A549 treated with AZD9567 at 1 μM for 4 hours (cell line): ENCODE results near the gene CEP295NL. TPM values are rescaled to one million over a fixed set of nuclear protein-coding genes. Genes with fewer than 3 reads are reported as not detected.

Source experiments
- total RNA-seq: library from RNA; stranded (reverse); fragments of 200-300 nt; extraction: Qiagen RNA extraction; gene quantifications from 5 replicates; pipeline ENCODE4 v1.2.3, GENCODE V29; 2022; ENCODE audit not compliant: insufficient read depth

The CEP295NL gene, protein sequence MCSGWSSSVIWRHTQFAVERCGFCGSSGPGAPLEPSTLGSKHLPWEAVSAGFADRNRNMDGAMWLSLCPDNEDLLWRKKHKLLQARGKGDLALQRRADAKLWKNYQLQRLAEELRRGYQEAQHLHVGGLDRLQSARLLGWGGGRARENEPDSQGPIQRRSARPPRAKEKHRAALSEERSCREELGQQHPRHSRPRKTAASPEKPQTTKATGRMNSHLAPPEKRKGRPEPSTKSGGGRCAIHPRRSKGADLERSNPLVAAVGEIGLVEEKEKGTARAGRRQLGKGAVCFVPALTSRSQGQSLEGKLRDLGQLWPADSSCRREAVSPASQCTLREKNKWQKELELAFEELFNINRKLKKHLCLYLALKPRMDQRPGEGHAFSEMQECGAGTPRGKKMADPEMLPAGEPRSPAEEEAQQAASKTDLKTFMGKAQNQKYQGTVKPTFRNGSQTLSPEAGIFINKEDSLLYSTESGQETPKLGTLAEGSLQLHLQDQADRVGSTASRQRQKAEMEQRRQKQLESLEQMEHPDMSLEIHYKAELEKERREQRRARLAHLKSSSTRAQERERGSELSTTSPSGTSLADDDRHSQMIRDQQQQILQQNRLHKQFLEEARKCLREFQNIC
- 0.20 to 0.53 TPM (median 0.38 TPM) in 4 of 5 replicates, not detected in the other for total RNA-seq

DNA sequence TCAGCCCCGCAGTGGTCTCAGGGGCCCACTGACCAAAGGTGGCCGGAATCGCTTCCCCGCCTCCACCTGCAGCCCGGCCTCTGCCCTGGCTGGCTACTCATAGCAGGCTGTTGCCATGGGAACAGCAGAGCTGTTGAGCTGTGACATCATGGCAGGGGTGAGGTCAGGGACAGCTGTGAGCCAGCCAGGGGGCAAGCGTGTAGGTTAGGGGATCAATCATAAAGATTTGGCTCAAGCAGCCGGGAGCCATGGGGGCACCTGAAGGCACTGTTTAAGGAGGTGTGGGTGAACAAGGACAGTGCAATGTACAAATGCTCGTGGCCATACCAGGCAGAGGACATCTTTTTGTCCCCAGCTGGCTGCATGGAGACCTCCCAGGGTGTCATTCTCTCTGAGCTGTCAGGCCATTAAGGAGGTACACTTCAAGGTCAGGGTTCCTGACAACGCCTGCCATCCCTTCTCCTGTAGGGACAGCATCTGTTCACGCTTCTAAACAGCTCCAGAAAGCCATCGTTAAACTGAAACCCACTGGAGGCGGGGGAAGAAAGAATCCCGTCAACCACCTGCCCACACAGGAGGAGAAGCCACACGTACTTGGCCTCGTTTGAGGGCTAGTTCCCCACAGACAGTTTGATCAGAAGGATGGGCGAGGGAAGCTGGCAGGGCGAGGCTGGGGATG, at the start of gene CEP295NL:
TSS of gene CEP295NL (minus strand) at position 101 of the 679 bp plus-strand sequence. CDS start 1,373 bp downstream, outside the sequence.

DNA sequence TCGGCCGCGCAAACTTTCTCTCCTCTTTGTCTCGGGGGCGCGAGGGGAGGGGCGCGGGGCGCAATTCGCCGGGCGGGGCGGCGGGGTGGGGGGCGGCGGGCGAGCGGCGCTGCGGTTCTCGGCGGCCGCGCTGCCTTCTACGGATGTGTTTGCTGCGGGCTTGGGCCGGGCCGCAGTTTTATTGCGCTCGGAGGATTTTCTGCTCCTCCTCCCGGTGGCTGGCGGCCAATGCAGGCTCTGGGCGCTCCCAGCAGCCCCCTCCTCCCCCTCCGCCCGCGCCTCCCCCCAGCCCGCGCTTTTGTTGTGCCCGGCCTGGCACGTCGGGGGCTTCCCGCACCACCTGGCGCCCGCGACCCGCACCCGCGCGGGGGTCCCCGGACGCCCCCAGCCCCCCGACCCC, 22.2 kb upstream of the CEP295NL start, which contains the start of gene TIMP2:
TSS of gene TIMP2 (minus strand) at position 154 of the 400 bp plus-strand sequence. CDS start 299 bp downstream, outside the sequence.

DNA sequence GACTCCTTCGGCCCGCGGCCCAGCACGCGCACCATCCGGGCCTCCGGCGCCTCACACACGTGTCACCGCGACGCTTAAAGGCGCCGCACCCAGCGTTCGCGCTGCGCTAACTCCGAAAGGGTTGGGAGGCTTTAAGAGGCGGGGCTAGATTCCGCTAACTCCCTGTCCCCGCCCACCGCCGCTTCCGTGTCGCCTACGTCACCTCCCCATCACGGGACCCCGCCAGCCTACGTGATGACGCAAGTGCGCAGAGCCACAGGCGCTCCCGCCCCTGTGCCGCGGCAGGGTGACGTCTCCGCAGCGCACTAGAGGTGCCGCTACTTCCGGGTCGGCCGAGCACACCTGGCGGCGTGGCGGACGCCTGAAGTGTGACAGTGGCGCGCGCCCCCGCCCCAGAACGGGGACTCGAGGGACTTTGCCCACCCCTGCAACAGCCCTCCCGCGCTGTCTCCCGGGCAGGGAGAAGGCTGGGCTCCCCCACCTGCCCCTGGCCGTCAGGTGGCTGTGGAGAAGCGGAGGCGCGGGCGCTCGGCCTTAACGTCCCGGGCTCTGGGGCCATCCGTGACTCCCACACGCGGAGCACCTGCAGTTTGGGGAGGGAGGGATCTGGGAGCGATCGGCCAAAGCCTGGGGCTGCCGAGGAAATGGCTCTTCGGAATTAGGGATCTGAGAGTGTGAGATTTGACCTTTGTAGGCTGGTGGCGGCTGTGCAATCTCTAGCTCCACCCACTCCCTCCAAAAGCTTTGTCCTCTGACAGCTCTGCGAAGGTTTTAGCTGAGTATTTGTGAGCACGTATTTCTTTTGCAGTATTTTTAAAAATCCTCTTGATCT, 62.0 kb downstream of the CEP295NL start, which contains the start of gene USP36:
TSS of gene USP36 (minus strand) at position 35 of the 832 bp plus-strand sequence. CDS start 4,451 bp downstream, outside the sequence.

Other genes starting within 250 kb of the CEP295NL start
- gene CYTH1, start 120.9 kb downstream of the CEP295NL start, total RNA-seq = 46.8 to 50.3 TPM (median 48.7 TPM) in 5 replicates
- gene USP36, start 62.4 kb downstream of the CEP295NL start, total RNA-seq = 58.9 to 69.7 TPM (median 67.6 TPM) in 5 replicates
- gene TIMP2, start 22.2 kb upstream of the CEP295NL start, total RNA-seq = 187 to 223 TPM (median 207 TPM) in 5 replicates
- gene LGALS3BP, start 76.7 kb upstream of the CEP295NL start, total RNA-seq = 65.0 to 82.5 TPM (median 70.4 TPM) in 5 replicates
- 75.1 to 86.0 TPM (median 79.6 TPM) in 5 replicates for gene CANT1, start 106.6 kb upstream of the CEP295NL start, total RNA-seq
- gene C1QTNF1, start 121.0 kb upstream of the CEP295NL start, total RNA-seq = 35.2 to 45.2 TPM (median 41.2 TPM) in 5 replicates
- 7.6 to 24.0 TPM (median 21.6 TPM) in 5 replicates for gene ENGASE, start 171.6 kb upstream of the CEP295NL start, total RNA-seq